Hepatocyte (in vitro differentiated cells): ENCODE measurements around the gene MARK3.

Experiments used
- EZH2 ChIP-seq: fragments of 200-600 bp; sonication (generic); IDR thresholded peaks from 2 replicates; pipeline ENCODE4 v1.6.1; 2016; ENCODE audit warnings: antibody characterized with exemption, mild to moderate bottlenecking, borderline replicate concordance
- EZH2phosphoT487 ChIP-seq: fragments of 200-600 bp; sonication (generic); IDR thresholded peaks from one replicate; pipeline ENCODE4 v1.6.1; 2018; ENCODE audit warnings: antibody characterized with exemption, mild to moderate bottlenecking, low read depth, moderate library complexity; ENCODE audit not compliant: unreplicated experiment, severe bottlenecking
- TF ChIP-seq, protein P1 (sequence below): fragments of 200-600 bp; sonication (generic); IDR thresholded peaks from 2 replicates; pipeline ENCODE4 v1.5.1; 2016; ENCODE audit warnings: antibody characterized with exemption, mild to moderate bottlenecking; ENCODE audit not compliant: poor library complexity

DNA sequence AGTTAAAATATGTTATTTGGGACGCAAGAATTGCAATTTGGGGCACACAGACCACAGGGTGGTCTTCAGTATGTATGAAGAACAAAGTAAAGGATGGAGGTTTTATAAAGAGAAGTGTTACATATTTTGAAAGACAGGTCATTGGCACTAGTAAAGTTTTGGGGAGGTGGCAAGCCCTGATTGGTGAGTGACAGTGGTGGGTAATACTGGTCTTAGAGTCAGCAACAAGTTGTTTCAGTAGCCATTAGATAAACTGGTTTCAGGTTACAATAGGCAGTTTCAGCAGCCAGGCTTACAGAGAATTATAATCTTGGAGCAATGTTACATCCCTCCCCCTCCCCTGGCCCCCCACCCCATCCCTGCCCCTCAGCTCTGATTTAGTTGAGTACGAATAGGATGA lies 17.5 kb downstream of the MARK3 start:
- TF ChIP-seq, protein P1, sequence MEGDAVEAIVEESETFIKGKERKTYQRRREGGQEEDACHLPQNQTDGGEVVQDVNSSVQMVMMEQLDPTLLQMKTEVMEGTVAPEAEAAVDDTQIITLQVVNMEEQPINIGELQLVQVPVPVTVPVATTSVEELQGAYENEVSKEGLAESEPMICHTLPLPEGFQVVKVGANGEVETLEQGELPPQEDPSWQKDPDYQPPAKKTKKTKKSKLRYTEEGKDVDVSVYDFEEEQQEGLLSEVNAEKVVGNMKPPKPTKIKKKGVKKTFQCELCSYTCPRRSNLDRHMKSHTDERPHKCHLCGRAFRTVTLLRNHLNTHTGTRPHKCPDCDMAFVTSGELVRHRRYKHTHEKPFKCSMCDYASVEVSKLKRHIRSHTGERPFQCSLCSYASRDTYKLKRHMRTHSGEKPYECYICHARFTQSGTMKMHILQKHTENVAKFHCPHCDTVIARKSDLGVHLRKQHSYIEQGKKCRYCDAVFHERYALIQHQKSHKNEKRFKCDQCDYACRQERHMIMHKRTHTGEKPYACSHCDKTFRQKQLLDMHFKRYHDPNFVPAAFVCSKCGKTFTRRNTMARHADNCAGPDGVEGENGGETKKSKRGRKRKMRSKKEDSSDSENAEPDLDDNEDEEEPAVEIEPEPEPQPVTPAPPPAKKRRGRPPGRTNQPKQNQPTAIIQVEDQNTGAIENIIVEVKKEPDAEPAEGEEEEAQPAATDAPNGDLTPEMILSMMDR, result no peak
- TF ChIP-seq EZH2phosphoT487 (no peak), EZH2 (no peak)
